ENCODE results near the gene TRIM72. TPM values are rescaled to one million over a fixed set of nuclear protein-coding genes. Genes with fewer than 3 reads are reported as not detected.
A peak's percentile ranks its signal among the peaks of the same experiment; 100 is the strongest.
"Not testable (repeated sequence)": the region's sequence is repeated elsewhere in the genome, so short reads cannot be mapped to it uniquely, and the experiment has no call there.

Gene TRIM72
- total RNA-seq, result not detected
- polyA plus RNA-seq, result not detected
- 0 to 0.67 (median 0.33) reads per million in 6 experiments for total RNA-seq

- no peaks in the 10 kb centered on the region for H3K9me3 Mint-ChIP-seq
- H3K4me1 Mint-ChIP-seq, result peaks cover 8 to 26% (median 23%) of the 10 kb centered on the region in 4 donors
- H3K27me3 Mint-ChIP-seq, result peaks cover 6 to 43% (median 23%) of the 10 kb centered on the region in 5 donors
- no peak for ATAC-seq
- H3K4me3 Mint-ChIP-seq, result peak within 1 kb of the TSS; percentile 42 to 86 (median 69)
- no peak for DNase-seq
- no peaks in the 10 kb centered on the region for H3K36me3 Mint-ChIP-seq
- POLR2A ChIA-PET, result interaction anchor here (0.6 to 4.6 kb wide), 4 partner anchors 9 to 140 kb away, joined by 3 to 34 read pairs (median 4); partner anchors contain the start of genes PYCARD and ZNF668
- H3K27ac Mint-ChIP-seq, result peak within 1 kb of the TSS in 1 of 10 donors; percentile 4
These were observed at the start of gene TRIM72 for GRCh38 chr16:31213877-31214707. Gene TRIM72 (plus strand): TSS chr16:31214119. CDS start chr16:31214739, 620 bp downstream.

DNA sequence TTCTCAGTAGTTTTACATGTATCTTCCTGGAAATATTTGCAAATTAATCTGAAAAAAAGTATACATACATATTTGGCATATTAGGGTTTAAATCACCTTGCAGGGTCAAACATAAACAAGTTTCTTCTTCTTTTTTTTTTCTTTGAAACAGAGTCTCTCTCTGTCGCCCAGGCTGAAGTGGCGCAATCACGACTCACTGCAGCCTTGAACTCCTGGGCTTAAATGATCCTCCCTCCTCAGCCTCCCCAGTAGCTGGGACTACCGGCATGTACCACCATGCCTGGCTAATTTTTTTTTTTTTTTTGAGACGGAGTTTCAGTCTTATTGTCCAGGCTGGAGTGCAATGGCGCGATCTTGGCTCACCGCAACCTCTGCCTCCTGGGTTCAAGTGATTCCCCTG lies 46.6 kb upstream of the TRIM72 start:
- ATAC-seq (no peak), DNase-seq (no peak)
- Mint-ChIP-seq H3K4me1 (peaks cover 0 to 2% (median 1%) of the 10 kb centered on the region in 4 donors), H3K27ac (no peak overlapping the region), H3K27me3 (no peaks in the 10 kb centered on the region), H3K36me3 (no peaks in the 10 kb centered on the region), H3K9me3 (no peaks in the 10 kb centered on the region), H3K4me3 (no peak overlapping the region)
- POLR2A ChIA-PET, result interaction anchor here (0.9 to 2.3 kb wide), 4 partner anchors 10 to 24 kb away, joined by 3 to 16 read pairs (median 8); partner anchors contain the start of gene FUS

GRCh38 chr16:31168848-31169247 lies 45.1 kb upstream of the TRIM72 start:
- Mint-ChIP-seq H3K9me3 (no peaks in the 10 kb centered on the region), H3K4me3 (no peak overlapping the region), H3K36me3 (no peaks in the 10 kb centered on the region), H3K4me1 (peaks cover 0 to 2% (median 1%) of the 10 kb centered on the region in 4 donors), H3K27me3 (no peaks in the 10 kb centered on the region), H3K27ac (peak overlapping the region in 1 of 10 donors; percentile 62)
- DNase-seq (no peak), ATAC-seq (no peak)
- POLR2A ChIA-PET, result interaction anchor here (2.2 kb wide), 1 partner anchor 11 kb away, joined by 10 read pairs; the partner anchor contains the start of gene FUS

GRCh38 chr16:31170048-31170447 lies 43.9 kb upstream of the TRIM72 start:
- H3K9me3 Mint-ChIP-seq, DNase-seq, H3K27ac Mint-ChIP-seq, H3K27me3 Mint-ChIP-seq, H3K36me3 Mint-ChIP-seq, H3K4me1 Mint-ChIP-seq, H3K4me3 Mint-ChIP-seq, ATAC-seq: not testable (repeated sequence)
- POLR2A ChIA-PET, result interaction anchor here (1.3 kb wide), 1 partner anchor 28 kb away, joined by 3 read pairs; no protein-coding TSS in a partner anchor

GRCh38 chr16:31177136-31177535 lies 36.8 kb upstream of the TRIM72 start:
- DNase-seq (peak in 9 of 10 donors; percentile 21 to 73 (median 54)), ATAC-seq (peak; percentile 43 to 48)
- peak overlapping the region; percentile 74 to 98 (median 84) for H3K4me3 Mint-ChIP-seq
- H3K27me3 Mint-ChIP-seq, result peaks cover 0 to 3% (median 0%) of the 10 kb centered on the region in 5 donors
- H3K4me1 Mint-ChIP-seq, result peaks cover 22 to 44% (median 34%) of the 10 kb centered on the region in 4 donors
- POLR2A ChIA-PET, result interaction anchor here (0.5 to 6.6 kb wide), 17 partner anchors 10 to 281 kb away, joined by 3 to 240 read pairs (median 4); partner anchors contain the start of genes KAT8, PYCARD, ZNF646 and ZNF668
- H3K36me3 Mint-ChIP-seq, result peaks cover 7 to 14% (median 12%) of the 10 kb centered on the region in 3 donors
- H3K27ac Mint-ChIP-seq, result peak overlapping the region; percentile 2 to 99 (median 93)
- no peaks in the 10 kb centered on the region for H3K9me3 Mint-ChIP-seq

- H3K9me3 Mint-ChIP-seq, result no peaks in the 10 kb centered on the region
- no peak for DNase-seq
- peak overlapping the region; percentile 92 to 100 (median 98) for H3K27ac Mint-ChIP-seq
These were observed 34.6 kb upstream of the TRIM72 start for GRCh38 chr16:31179219-31179746.

DNA sequence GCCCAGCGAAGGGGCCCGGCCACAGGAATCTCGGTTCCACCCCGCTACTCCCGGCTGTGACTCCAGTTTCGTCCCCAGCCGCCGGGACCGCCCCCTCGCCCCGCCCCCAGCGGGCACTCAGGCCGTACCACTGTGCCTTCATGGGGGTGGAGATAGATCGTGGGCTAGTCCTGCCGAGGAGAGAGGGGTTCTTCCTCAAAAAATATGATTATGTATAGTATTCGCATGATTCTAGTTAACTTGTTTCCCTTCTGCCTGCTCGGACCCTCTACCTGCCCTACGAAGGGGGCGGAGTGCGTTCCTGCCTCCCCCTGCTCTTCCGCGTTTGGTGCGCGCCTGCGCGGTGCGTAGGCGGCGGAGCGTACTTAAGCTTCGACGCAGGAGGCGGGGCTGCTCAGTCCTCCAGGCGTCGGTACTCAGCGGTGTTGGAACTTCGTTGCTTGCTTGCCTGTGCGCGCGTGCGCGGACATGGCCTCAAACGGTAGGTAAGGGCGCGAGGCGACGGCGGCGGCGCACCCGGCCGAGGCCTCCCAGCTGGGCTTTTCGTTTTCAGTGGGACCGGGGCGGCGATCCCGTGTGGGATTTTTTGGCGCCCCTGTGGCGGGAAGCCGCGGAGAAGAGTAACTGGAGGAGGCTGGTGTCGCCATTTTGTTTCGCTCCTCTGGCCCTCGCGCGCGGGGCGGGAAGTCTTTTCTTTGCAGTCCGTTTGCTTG lies 34.0 kb upstream of the TRIM72 start, which contains the start of gene FUS:
Gene FUS (plus strand): TSS at position 393 of the 713 bp plus-strand sequence. CDS start 76 bp downstream, at position 469.
- peak within 1 kb of the TSS; percentile 97 to 100 (median 99) for H3K27ac Mint-ChIP-seq
- DNase-seq (peak; percentile 83 to 98 (median 92)), ATAC-seq (peak; percentile 54 to 62)
- H3K27me3 Mint-ChIP-seq, result peaks cover 0 to 3% (median 0%) of the 10 kb centered on the region in 5 donors
- H3K4me1 Mint-ChIP-seq, result peaks cover 43 to 70% (median 59%) of the 10 kb centered on the region in 4 donors
- H3K36me3 Mint-ChIP-seq, result peaks cover 7 to 42% (median 32%) of the 10 kb centered on the region in 3 donors
- H3K4me3 Mint-ChIP-seq, result peak within 1 kb of the TSS; percentile 92 to 98 (median 95)
- H3K9me3 Mint-ChIP-seq, result no peaks in the 10 kb centered on the region
- POLR2A ChIA-PET, result interaction anchor here (0.6 to 6.6 kb wide), 51 partner anchors 10 to 1039 kb away, joined by 3 to 240 read pairs (median 5); partner anchors contain the start of genes ARMC5, BCKDK, ITGAX and KAT8

More at GRCh38 chr16:31179219-31179746, 34.6 kb upstream of the TRIM72 start:
- H3K4me1 Mint-ChIP-seq, result peaks cover 40 to 64% (median 54%) of the 10 kb centered on the region in 4 donors
- no peak for ATAC-seq
- peak overlapping the region; percentile 92 to 98 (median 95) for H3K4me3 Mint-ChIP-seq
- H3K36me3 Mint-ChIP-seq, result peaks cover 7 to 36% (median 29%) of the 10 kb centered on the region in 3 donors
- POLR2A ChIA-PET, result interaction anchor here (0.6 to 6.6 kb wide), 42 partner anchors 11 to 1038 kb away, joined by 3 to 240 read pairs (median 6); partner anchors contain the start of genes ARMC5, BCKDK, ITGAX and KAT8
- H3K27me3 Mint-ChIP-seq, result peaks cover 0 to 3% (median 0%) of the 10 kb centered on the region in 5 donors

DNA sequence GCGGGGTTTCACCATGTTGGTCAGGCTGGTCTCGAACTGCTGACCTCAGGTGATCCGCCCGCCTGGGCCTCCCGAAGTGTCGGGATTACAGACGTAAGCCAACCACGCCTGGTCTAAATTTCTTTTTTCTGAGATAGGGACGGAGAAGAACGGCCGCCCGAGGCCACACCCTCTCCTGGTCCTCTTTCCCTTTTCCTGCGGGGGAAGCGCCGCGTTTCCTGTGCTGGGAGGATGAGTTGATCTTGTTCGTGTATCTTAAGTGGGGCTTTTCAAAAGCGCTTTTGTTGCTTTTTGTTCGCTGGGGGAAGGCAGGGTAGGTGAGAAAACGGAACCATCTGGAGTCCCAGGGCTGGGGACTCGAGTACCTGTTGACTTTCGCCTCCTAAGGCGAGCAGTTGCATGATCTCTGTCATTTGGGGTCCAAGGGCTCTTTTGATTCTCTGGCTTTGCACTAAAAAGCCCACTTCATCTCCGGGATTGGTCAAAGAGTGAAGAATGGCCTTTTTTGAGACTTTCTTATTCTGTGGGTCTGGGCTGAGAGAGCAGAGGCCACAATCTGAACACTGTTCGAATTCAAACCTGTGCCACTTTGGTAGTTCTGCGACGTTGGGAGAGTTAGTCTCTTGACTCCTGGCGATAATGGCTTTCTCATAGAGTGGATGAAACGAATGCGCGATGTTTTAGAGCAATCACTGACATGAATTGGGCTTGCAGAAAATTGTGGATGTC lies 32.7 kb upstream of the TRIM72 start:
- no peak for ATAC-seq
- H3K4me1 Mint-ChIP-seq, result peaks cover 54 to 83% (median 71%) of the 10 kb centered on the region in 4 donors

GRCh38 chr16:31182391-31182790 lies 31.5 kb upstream of the TRIM72 start:
- peaks cover 17 to 67% (median 54%) of the 10 kb centered on the region in 3 donors for H3K36me3 Mint-ChIP-seq
- no peak for DNase-seq
- H3K27ac Mint-ChIP-seq, result peak overlapping the region; percentile 51 to 100 (median 83)
- ATAC-seq, result no peak
- no peaks in the 10 kb centered on the region for H3K9me3 Mint-ChIP-seq
- H3K4me3 Mint-ChIP-seq, result peak overlapping the region; percentile 92 to 98 (median 95)
- H3K4me1 Mint-ChIP-seq, result peaks cover 57 to 83% (median 73%) of the 10 kb centered on the region in 4 donors
- POLR2A ChIA-PET, result interaction anchor here (0.6 to 3.7 kb wide), 10 partner anchors 8 to 149 kb away, joined by 3 to 28 read pairs (median 5); partner anchors contain the start of genes KAT8 and PYCARD
- H3K27me3 Mint-ChIP-seq, result peaks cover 0 to 3% (median 0%) of the 10 kb centered on the region in 5 donors

More for the DNA sequence above, 32.7 kb upstream of the TRIM72 start:
- peak in 2 of 10 donors; percentile 26 to 42 for DNase-seq
- Mint-ChIP-seq H3K4me3 (peak overlapping the region; percentile 92 to 98 (median 95)), H3K9me3 (no peaks in the 10 kb centered on the region), H3K36me3 (peaks cover 15 to 56% (median 44%) of the 10 kb centered on the region in 3 donors), H3K27ac (peak overlapping the region; percentile 97 to 100 (median 99)), H3K27me3 (peaks cover 0 to 3% (median 0%) of the 10 kb centered on the region in 5 donors)
- POLR2A ChIA-PET, result interaction anchor here (0.6 to 6.6 kb wide), 32 partner anchors 9 to 694 kb away, joined by 3 to 240 read pairs (median 7); partner anchors contain the start of genes ARMC5, BCKDK, ITGAX and KAT8

DNA sequence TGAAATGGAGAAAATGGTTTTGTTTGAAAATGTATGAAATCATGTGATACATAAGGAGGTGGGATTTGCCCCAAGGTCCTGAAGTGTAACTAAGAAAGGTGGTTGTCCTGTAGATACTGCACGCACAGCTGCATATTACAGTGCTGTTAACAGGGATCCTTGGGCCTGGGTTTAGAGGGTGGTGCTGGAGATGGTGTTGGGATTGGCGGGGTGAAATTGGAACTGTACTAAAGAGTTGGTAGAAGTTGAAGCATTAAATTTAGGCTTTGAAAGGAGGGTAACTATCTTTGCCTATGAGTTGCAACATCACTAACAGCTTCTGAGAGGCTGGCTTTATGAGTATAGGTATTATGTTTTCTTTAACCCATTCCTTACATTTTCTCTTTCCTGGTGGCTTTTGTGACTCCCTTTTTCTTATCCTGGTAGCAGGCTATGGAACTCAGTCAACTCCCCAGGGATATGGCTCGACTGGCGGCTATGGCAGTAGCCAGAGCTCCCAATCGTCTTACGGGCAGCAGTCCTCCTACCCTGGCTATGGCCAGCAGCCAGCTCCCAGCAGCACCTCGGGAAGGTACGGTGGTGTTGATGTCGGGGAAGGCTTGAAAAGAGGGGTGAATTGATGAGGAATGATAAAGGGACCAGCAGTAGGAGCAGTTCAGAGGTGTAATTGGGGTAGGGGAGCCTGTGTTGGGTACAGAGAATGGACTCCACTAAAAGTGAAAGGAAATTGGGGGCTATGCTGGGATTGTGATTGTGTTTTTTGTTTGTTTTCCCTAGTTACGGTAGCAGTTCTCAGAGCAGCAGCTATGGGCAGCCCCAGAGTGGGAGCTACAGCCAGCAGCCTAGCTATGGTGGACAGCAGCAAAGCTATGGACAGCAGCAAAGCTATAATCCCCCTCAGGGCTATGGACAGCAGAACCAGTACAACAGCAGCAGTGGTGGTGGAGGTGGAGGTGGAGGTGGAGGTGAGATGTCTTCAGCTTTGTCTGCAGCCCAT lies 30.2 kb upstream of the TRIM72 start:
- Mint-ChIP-seq H3K4me3 (peak overlapping the region; percentile 92 to 98 (median 95)), H3K9me3 (no peaks in the 10 kb centered on the region), H3K4me1 (peaks cover 61 to 84% (median 74%) of the 10 kb centered on the region in 4 donors), H3K36me3 (peaks cover 17 to 80% (median 62%) of the 10 kb centered on the region in 3 donors), H3K27me3 (peaks cover 0 to 3% (median 0%) of the 10 kb centered on the region in 5 donors), H3K27ac (peak overlapping the region; percentile 5 to 100 (median 81))
- no peak for ATAC-seq
- POLR2A ChIA-PET, result interaction anchor here (0.6 to 3.7 kb wide), 12 partner anchors 8 to 199 kb away, joined by 3 to 28 read pairs (median 5); partner anchors contain the start of genes KAT8 and PYCARD
- no peak for DNase-seq

All from naive thymus-derived CD8-positive, alpha-beta T cell (primary cell).